AG09309 (cell line): ENCODE measurements around the gene FSD1L.
"Not testable (repeated sequence)": the region's sequence is repeated elsewhere in the genome, so short reads cannot be mapped to it uniquely, and the experiment has no call there.

Experiments used
- DNase-seq: peaks from one replicate; pipeline ENCODE4 v3.0.0-alpha.2; 2010; ENCODE audit warnings: low read depth
- H3K4me3 ChIP-seq: 2 replicates; pipeline ENCODE4 v1.5.1; 2011; ENCODE audit warnings: mild to moderate bottlenecking, low read depth, low read length, moderate library complexity; ENCODE audit not compliant: control insufficient read depth
- TF ChIP-seq, protein P1 (sequence below): IDR thresholded peaks from 2 replicates; pipeline ENCODE4 v1.5.1; 2011; ENCODE audit warnings: mild to moderate bottlenecking, low read depth, low read length, inconsistent platforms; ENCODE audit not compliant: insufficient read depth, control insufficient read depth; ENCODE audit errors: missing control alignments

The FSD1L gene

DNA sequence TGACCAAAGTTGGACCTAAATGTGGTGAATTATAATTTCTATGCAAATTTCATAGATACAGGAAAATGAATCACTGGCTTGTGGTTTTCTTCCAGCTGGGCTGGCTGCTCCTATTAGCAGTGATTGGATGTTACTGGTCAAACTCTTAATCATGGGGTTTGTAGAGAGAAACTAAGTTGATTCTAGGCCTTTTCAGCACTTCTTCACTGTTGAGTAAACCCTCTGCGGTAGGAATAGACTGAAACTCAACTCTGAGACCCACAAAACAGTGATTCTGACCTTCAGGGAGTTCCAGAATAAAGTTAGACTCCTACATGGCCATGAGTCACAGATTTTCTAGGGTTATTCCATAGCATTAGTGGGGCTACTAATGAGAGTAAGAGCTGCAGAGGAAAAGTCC lies 62.2 kb downstream of the FSD1L start:
- no peak overlapping the region for H3K4me3 ChIP-seq
- TF ChIP-seq, protein P1, sequence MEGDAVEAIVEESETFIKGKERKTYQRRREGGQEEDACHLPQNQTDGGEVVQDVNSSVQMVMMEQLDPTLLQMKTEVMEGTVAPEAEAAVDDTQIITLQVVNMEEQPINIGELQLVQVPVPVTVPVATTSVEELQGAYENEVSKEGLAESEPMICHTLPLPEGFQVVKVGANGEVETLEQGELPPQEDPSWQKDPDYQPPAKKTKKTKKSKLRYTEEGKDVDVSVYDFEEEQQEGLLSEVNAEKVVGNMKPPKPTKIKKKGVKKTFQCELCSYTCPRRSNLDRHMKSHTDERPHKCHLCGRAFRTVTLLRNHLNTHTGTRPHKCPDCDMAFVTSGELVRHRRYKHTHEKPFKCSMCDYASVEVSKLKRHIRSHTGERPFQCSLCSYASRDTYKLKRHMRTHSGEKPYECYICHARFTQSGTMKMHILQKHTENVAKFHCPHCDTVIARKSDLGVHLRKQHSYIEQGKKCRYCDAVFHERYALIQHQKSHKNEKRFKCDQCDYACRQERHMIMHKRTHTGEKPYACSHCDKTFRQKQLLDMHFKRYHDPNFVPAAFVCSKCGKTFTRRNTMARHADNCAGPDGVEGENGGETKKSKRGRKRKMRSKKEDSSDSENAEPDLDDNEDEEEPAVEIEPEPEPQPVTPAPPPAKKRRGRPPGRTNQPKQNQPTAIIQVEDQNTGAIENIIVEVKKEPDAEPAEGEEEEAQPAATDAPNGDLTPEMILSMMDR: no peak
- peak; percentile 42 for DNase-seq

DNA sequence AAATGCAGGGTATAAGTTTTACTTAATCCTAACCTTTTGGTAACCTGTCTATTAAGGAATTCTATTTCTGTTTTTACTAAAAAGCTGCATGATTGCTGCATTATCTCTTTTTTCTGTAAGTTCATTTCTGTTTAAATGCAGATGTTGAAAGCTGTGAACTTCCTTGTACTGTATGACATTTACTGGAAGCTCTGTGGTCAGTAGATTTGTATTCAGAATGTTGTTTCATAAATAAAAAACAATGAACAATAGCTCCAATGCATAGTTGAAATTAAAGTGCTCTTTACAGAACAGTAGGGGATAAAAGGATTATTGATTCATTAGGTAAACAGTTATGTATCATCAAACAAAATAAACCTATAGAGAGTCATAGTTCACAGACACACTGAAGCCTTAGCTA lies 63.6 kb downstream of the FSD1L start:
- no peak for DNase-seq
- no peak overlapping the region for H3K4me3 ChIP-seq
- TF ChIP-seq, protein P1: no peak

DNA sequence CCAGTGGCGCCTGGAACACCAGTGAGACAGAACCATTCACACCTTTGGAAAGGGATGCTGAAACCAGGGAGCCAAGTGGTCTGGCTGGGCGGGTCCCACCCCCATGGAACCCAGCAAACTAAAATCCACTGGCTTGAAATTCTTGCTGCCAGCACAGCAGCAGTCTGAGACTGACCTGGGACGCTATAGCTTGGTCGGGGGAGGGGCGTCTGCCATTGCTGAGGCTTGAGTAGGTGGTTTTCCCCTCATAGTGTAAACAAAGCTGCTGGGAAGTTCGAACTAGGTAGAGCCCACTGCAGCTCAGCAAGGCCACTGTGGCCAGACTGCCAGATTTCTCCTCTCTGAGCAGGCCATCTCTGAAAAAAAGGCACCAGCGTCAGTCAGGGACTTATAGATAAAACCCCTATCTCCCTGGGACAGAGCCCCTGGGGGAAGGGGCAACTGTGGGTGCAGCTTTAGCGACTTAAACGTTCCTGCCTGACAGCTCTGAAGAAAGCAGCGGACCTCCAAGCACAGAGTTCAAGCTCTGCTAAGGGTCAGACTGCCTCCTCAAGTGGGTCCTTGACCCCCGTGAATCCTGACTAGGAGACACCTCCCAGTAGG lies 68.1 kb downstream of the FSD1L start:
- no peak overlapping the region for H3K4me3 ChIP-seq
- TF ChIP-seq, protein P1: no peak
- DNase-seq: no peak

DNA sequence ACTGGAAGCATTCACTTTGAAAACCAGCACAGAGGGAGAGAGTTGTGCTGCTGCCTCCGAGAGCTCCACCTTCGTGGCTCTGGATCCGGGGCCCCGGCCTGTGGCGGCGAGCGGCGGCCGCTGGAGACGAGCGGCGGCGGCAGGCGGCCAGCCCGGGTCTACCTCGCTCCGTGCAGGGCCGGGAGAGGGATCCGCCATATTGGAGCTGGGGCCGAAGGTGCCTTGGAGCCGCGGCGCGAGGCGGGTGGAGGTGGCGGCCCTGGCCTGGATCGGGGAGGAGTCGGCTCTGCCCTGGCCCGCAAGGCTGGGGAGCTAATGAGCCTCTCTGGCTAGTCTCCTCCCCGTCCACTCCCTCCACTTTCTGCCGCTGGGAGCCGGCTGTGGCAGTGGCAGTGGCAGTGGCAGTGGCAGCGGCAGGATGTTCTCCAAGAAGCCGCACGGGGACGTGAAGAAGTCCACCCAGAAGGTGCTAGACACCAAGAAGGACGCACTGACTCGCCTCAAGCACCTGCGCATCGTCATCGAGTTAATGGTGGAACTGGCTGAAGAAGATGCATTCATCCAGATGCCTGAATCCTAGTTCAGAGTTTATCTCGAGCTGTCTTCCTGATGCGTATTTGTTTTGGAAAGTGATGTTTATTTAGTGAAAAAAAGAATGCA lies 72.0 kb downstream of the FSD1L start:
- not testable (repeated sequence) for DNase-seq

DNA sequence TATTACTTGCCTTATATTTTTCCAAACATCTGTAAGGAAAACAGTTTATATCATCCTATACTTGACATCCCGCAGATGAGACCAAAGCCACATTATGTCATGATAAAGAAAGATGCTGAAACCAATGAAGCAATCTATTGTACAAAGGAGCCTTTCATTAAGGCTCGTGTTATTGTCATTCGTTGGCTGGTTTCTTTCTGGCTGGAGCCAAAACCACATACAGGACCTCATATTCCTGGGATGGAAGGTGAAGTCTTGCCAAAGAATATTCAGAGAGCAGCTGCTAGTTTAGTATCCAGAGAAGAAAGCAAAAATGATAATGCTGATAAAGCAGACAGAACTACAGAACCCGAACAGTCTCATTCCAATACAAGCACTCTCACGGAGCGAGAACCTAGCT lies 73.2 kb downstream of the FSD1L start:
- not testable (repeated sequence) for DNase-seq

More for the DNA sequence above, 72.0 kb downstream of the FSD1L start:
- not testable (repeated sequence) for H3K4me3 ChIP-seq

DNA sequence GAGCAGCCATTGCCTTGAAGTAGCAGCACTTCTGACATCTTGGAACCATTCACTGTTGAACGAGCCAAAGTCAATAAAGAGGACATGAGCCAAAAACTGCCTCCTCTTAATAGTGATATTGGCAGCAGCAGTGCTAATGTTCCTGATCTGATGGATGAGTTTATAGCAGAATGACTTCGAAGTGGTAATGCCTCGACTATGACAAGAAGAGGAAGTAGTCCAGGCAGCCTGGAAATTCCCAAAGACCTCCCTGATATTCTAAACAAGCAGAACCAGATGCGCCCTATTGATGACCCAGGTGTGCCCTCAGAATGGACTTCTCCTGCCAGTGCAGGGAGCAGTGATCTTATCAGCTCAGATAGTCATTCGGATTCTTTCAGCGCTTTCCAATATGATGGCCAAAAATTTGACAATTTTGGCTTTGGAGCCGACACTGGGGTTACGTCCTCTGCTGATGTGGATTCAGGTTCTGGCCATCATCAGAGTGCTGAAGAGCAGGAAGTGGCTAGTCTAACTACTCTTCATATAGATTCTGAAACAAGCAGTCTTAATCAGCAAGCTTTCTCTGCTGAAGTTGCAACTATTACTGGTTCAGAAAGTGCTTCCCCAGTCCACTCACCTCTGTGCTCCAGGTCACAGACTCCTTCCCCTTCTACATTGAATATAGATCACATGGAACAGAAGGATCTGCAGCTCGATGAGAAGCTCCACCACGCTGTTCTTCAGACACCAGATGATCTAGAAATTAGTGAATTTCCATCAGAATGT lies 75.0 kb downstream of the FSD1L start:
- not testable (repeated sequence) for H3K4me3 ChIP-seq

More for the DNA sequence above, 73.2 kb downstream of the FSD1L start:
- not testable (repeated sequence) for H3K4me3 ChIP-seq

DNA sequence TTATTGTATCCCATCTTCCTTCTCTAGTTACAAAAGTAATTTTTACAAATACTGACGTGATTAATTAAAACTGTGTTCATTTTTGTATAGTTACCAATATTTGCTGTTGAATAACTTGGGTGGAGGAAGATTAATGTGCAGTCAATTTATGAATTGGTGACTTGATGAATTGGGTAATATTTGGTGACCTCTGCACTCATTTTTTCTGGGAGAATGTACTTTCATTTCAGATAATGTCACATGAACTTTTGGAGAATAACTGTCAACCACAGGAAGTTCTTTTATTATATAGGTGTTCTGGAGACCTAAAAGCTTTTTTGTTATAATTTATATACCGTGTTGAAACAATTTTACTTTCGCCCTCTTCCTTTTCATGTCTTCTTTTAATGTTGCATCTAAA lies 83.7 kb downstream of the FSD1L start:
- TF ChIP-seq, protein P1: no peak
- DNase-seq: no peak
- H3K4me3 ChIP-seq: no peak overlapping the region

More for the DNA sequence above, 75.0 kb downstream of the FSD1L start:
- DNase-seq: not testable (repeated sequence)

DNA sequence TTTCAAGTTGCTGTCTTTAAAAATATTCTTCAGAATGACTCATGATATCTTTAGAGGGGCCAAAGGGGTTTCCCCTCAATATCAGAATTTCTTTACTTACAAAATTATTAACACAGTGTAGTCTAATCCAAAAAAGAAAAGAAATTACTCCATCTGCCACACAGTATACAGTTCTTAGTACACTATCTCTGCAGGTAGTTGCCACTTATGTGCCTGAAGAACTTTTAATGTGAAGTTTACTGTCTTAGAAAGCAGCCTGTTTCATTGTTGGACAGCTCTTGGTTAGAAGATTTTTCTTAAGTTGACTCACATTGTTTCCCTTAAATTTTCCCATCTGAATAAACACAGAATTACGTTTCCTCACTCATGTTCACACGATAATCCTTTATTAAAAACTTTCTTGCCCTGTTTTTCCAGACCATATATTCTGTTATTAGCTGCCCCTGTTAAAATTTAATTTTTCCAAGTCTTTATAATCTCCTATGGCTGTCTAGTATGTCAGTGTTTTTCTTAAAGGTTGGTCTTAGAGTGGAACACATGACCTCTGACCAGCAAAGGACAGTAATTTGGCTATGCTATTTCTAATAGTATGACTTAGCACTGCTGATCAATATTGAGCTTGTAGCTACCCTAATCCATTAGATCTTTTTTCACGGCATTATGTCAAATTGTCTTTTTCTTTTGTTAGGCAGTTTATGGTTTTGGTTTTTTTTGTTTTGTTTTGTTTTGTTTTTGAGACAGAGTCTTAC lies 88.3 kb downstream of the FSD1L start:
- TF ChIP-seq, protein P1: no peak
- peak; percentile 8 for DNase-seq

More for the DNA sequence above, 88.3 kb downstream of the FSD1L start:
- H3K4me3 ChIP-seq: no peak overlapping the region
